ENCODE measurements around the gene INSRR. TPM values are rescaled to one million over a fixed set of nuclear protein-coding genes. Genes with fewer than 3 reads are reported as not detected.

INSRR gene
- total and polyA plus RNA-seq, 9 of the 15 experiments (the other 6 are each of a cell fraction or from before 2014, with no cell fraction given): 0.03 to 0.18 (median 0.06) TPM; not detected in 3

- TF ChIP-seq BRD9 (IDR thresholded peaks at IDR 0.05; ENCODE audit: low read depth, partially characterized antibody) (peak; percentile 68), NFATC3 (IDR thresholded peaks at IDR 0.05) (no peak), JUND (IDR thresholded peaks at IDR 0.05; ENCODE audit: borderline replicate concordance, low read depth, low read length) (peak; percentile 78), JUND (tag; IDR thresholded peaks at IDR 0.05; ENCODE audit: borderline replicate concordance, low read depth, low read length) (peak; percentile 73; the same call in 2 of the 3 replicates), PHB2 (IDR thresholded peaks at IDR 0.05; ENCODE audit: low read depth) (peak; percentile 18; the same call in 1 of the 2 replicates), E2F1 (CRISPR knock-in tag; IDR thresholded peaks at IDR 0.05) (no peak), PHF21A (IDR thresholded peaks at IDR 0.05; ENCODE audit: borderline replicate concordance, low read depth) (peak; percentile 46; the same call in 1 of the 2 replicates), HBP1 (CRISPR knock-in tag; IDR thresholded peaks at IDR 0.05) (peak; percentile 56; the same call in 1 of the 2 replicates), CHD2 (IDR thresholded peaks at IDR 0.05; ENCODE audit: low read depth, low read length) (peak; percentile 4; the same call in 1 of the 2 replicates), ZBTB40 (IDR thresholded peaks at IDR 0.05) (peak; percentile 69; the same call in 1 of the 2 replicates), ZBTB40 (CRISPR knock-in tag; IDR thresholded peaks at IDR 0.05) (no peak), LEF1 (IDR thresholded peaks at IDR 0.05) (peak; percentile 91), ZBTB26 (CRISPR knock-in tag; IDR thresholded peaks at IDR 0.05) (peak; percentile 69; the same call in 1 of the 2 replicates), NR2C1 (IDR thresholded peaks at IDR 0.05) (no peak), NR2C1 (tag; IDR thresholded peaks at IDR 0.05) (peak; percentile 59; the same call in 1 of the 2 replicates), ASH1L (IDR thresholded peaks at IDR 0.05; ENCODE audit: borderline replicate concordance, low read depth, partially characterized antibody) (peak; percentile 22)
Measured at GRCh38 chr1:156862997-156863599, 4.2 kb upstream of the INSRR start (continued).

All from K562 (cell line).